Cerebellar nuclear complex (tissue), 1 donor: ENCODE data around the gene HILPDA.
"Not testable (repeated sequence)": the region's sequence is repeated elsewhere in the genome, so short reads cannot be mapped to it uniquely, and the experiment has no call there.

Experiments
- DNase-seq, 2 experiments: peaks; one replicate each; lab custom pipeline; 2025; lab: John Stamatoyannopoulos, UW

The HILPDA gene

DNA sequence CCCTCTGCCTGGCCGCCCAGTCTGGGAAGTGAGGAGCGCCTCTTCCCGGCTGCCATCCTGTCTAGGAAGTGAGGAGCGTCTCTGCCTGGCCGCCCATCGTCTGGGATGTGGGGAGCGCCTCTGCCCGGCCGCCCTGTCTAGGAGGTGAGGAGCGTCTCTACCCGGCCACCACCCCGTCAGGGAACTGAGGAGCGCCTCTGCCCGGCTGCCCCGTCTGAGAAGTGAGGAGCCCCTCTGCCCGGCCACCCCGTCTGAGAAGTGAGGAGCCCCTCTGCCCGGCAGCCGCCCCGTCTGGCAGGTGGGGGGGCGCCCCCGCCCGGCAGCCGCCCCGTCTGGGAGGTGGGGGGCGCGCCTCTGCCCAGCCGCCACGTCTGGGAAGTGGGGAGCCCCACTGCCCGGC is 7.7 kb downstream of the HILPDA start:
- DNase-seq = not testable (repeated sequence)

DNA sequence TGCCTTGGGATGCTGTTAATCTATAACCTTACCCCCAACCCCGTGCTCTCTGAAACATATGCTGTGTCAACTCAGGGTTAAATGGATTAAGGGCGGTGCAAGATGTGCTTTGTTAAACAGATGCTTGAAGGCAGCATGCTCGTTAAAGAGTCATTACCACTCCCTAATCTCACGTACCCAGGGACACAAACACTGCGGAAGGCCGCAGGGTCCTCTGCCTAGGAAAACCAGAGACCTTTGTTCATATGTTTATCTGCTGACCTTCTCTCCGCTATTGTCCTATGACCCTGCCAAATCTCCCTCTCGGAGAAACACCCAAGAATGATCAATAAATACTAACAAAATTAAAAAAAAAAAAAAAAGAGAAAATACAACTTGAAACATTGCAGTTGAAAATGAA is 8.3 kb downstream of the HILPDA start:
- not testable (repeated sequence) for DNase-seq

DNA sequence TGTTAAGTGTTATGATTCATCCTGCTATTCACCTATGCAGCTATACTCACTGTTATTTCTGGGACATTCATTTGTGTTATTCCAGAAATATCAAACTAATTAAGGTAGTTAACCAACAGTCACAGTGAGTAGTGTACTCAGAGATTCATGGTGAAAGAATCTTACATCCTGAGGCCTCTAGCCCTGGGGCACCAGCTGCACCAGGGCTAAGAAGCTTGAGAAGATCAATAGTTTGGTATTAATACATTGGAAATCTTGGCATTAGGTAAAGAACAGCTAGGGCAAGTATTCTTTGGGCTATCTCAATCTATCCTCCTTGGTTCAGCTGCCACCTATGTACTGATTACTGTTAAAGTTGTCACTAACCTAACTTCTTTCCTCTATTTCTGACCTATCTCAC is 11.2 kb downstream of the HILPDA start:
- not testable (repeated sequence) for DNase-seq

DNA sequence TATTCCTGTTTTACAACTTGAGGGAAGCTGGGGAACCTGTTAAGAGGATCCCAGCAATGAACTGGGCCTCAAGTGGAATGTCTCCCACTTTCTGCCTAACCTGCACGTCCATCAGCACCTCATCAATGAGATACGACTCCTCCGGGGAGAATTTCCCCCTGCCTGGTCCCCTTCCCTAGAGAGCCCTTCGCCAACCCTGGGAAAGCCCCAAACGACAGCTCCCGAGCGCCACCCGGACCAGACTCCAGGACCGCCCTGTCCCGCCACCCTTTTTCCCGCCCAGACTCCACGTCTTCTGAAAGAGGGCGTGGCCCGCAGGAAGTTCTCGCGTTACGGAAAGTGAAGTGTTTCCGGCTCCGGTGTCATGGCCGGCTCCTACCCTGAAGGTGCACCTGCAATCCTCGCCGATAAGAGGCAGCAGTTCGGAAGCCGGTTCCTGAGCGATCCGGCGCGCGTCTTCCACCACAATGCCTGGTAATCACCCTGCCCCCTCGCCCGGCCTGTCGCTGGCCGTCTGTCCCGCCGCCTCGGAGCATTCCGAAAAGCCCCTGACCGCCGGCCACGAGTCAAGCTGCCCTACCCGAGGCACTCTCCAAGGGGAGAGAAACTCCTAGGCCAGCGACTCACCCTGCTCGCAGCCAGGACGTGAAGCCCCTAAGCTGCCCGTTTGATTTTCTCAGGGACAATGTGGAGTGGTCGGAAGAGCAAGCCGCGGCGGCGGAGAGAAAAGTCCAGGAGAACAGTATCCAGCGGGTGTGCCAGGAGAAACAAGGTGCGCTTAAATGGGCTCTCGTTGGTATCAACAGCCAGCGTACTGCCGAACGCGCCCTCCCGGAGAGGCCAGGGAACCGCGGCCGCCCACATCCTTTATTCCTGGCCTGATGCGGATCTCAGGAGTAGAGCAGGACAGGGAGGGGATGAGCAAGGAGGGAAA is 21.0 kb downstream of the HILPDA start, which contains the start of gene METTL2B:
TSS of gene METTL2B (plus strand) at position 347 of the 934 bp plus-strand sequence. CDS start at position 365, 18 bp downstream.
- peak; percentile 1 to 45 for DNase-seq

DNA sequence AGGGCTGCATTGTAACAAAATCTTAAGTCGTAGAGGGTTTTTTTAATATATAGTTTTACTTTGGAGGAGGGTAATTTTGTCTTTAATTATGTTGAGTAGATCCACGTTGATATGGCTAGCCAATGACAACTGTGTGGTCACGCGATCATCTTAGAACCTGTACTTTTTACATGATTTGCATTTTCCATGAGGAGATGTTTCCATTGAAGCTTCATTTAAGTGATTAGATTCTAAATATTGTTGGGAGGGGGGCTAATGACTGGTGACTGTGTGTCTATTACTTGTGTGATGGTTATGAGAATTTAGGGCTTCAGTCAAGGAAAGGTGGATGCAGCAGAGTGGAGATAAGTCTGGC is 21.6 kb downstream of the HILPDA start:
- not testable (repeated sequence) for DNase-seq

DNA sequence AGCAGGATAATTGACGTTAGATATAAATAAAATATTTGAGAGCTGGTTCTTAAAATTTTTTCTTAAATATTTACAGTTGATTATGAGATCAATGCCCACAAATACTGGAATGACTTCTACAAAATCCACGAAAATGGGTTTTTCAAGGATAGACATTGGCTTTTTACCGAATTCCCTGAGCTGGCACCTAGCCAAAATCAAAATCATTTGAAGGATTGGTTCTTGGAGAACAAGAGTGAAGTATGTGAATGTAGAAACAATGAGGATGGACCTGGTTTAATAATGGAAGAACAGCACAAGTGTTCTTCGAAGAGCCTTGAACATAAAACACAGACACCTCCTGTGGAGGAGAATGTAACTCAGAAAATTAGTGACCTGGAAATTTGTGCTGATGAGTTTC is 23.4 kb downstream of the HILPDA start:
- DNase-seq = not testable (repeated sequence)

DNA sequence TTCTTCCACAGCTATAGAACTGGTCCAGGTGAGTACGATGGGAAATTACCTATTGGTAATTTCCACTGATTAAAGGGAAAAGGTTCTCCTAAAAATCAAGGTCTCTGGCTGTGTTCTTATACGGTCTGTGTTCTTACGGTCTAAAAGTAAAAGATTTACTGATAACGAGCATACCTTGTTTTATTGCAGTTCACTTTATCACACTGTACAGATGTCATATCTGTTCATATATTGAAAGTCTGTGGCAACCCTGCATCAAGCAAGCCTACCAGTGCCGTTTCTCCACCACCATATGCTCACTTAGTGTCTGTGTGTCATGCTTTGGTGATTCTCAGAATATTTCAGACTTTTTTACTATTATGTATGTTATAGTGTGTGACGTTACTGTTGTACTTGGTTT is 32.5 kb downstream of the HILPDA start:
- DNase-seq = not testable (repeated sequence)

DNA sequence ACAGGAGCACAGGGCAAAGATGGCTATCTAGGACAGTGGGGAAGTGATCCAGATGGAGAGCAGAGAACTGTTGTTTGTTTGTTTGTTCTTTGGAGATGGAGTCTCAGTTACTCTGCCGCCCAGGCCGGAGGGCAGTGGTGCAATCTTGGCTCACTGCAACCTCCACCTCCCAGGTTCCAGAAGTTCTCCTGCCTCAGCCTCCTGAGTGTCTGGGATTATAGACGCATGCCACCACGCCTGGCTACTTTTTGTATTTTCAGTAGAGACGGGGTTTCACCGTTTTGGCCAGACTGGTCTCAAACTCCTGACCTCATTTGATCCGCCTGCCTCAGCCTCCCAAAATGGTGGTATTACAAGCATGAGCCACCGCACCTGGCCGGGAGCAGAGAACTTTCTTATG is 41.7 kb downstream of the HILPDA start:
- DNase-seq = no peak

DNA sequence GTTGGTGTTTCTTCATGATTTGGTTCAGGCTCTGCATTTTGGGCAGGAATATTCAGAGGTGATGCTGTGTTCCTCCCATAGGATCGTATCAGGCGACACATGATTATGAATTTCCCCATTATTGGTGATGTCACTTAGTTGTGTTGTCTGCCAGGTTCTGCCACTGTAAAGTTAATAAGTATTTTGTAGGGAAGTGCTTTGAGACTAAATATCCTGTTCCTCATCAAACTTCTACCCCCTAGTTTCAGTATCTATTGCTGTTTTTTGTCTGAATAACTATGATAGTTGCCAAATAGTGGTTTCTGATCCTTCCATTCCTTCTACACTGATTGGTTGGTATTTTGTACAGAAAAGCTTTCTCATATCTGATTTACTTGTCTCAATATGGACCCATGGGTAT is 49.7 kb downstream of the HILPDA start:
- DNase-seq = not testable (repeated sequence)

DNA sequence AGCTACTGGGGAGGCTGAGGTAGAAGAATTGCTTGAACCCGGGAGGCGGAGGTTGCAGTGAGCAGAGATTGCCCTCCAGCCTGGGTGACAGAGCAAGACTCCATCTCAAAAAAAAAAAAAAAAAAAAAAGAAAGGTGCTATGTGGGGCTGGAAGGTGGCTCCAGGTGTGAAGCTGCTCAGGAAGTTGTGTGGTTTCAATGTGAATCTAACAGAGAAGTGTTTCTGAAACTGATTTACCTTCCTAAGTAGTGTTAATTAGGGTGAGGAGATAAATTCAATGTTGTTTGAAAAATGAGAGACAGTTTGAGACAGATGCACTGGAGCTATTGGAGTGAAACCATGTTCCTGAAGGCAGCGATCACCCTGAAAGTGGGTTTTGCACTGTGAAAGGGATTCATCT is 51.1 kb downstream of the HILPDA start:
- not testable (repeated sequence) for DNase-seq

DNA sequence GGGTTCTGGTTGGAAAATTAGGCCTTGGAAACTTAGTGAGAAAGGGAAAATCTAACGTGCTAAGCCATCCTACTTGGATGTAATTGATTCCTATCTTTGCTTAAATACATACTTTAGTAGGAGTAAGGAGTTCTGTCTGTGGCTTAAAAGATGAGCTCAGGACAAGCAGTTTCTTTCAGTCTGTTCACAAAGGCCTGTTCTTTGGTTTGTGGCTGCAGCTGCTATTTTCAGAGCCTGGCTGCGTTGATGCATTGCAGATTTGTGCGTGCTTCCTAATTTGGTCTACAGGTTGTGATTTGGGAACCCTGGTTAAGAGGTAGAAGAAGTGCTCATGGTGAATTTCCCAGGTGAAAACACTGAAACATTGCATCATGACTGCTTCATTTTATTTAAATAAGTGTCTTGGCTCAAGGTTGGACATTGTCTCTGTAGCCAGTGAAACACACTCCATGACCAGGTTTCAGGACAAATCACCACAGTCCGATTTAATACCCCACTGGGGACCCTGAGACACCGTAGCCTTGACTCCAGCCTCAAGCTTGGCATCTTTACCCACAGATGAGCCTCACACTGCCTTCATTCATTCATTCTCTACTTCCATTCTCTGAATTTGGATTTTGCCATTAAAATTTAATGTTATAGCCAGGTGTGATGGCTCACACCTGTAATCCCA is 51.8 kb downstream of the HILPDA start:
- not testable (repeated sequence) for DNase-seq
